SW480 (cell line): Measurements from ENCODE around the gene SMARCC1.

Source experiments
- DNase-seq: peaks from one replicate; pipeline ENCODE4 v3.0.0-alpha.2; 2016; ENCODE audit warnings: low spot score

SMARCC1 gene

GRCh38 chr3:47540281-47540680 lies 241.4 kb downstream of the SMARCC1 start:
- no peak for DNase-seq

GRCh38 chr3:47536967-47537366 lies 244.7 kb downstream of the SMARCC1 start:
- DNase-seq = no peak

- no peak for DNase-seq
Observed at GRCh38 chr3:47536221-47536891, 245.3 kb downstream of the SMARCC1 start.
